ENCODE data around the gene PRAC2.

DNA sequence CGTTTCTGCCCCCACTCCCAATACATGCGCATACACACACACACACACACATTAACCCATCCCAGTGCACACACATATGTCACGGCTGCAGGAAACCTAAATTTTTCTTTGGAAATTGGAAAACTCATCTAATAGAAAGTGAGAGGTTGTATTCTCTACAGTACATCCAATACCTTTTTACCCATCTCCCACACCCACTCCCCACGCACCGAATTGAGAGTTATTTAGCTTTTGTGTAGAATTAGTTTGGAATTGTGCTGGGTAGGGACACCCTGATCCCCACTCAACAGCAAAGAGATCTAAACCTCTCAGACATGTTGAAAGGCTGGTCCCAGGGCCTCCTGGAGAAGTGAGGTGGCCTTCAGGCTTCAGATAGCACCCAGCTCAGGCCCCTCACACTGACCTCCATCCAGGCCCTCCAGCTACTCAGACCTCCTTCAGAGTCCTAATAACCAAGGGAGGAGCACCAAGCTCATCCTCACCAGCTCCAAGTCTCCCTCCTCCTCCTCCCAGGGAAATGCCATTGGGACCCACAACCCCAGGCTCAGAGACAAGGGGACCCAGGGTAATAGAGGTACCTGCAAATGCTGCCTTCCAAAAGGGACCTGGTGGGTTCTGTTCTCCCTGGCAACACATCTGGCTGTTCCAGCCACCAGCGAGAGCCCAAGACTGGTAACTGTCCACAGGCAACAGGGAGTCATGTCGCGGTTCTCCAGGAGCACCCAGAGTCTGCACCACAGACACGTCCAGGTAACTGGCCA, 4.6 kb downstream of the PRAC2 start:
- TF ChIP-seq, protein P1, sequence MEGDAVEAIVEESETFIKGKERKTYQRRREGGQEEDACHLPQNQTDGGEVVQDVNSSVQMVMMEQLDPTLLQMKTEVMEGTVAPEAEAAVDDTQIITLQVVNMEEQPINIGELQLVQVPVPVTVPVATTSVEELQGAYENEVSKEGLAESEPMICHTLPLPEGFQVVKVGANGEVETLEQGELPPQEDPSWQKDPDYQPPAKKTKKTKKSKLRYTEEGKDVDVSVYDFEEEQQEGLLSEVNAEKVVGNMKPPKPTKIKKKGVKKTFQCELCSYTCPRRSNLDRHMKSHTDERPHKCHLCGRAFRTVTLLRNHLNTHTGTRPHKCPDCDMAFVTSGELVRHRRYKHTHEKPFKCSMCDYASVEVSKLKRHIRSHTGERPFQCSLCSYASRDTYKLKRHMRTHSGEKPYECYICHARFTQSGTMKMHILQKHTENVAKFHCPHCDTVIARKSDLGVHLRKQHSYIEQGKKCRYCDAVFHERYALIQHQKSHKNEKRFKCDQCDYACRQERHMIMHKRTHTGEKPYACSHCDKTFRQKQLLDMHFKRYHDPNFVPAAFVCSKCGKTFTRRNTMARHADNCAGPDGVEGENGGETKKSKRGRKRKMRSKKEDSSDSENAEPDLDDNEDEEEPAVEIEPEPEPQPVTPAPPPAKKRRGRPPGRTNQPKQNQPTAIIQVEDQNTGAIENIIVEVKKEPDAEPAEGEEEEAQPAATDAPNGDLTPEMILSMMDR (IDR thresholded peaks at IDR 0.05): no peak
- TF ChIP-seq POLR2A (IDR thresholded peaks at IDR 0.05): no peak
